Measurements from ENCODE around the gene PTK7. TPM values are rescaled to one million over a fixed set of nuclear protein-coding genes. Genes with fewer than 3 reads are reported as not detected.

Gene PTK7
- total RNA-seq, 2 donors from 2014 or later = 8.0 to 9.7 TPM

DNA sequence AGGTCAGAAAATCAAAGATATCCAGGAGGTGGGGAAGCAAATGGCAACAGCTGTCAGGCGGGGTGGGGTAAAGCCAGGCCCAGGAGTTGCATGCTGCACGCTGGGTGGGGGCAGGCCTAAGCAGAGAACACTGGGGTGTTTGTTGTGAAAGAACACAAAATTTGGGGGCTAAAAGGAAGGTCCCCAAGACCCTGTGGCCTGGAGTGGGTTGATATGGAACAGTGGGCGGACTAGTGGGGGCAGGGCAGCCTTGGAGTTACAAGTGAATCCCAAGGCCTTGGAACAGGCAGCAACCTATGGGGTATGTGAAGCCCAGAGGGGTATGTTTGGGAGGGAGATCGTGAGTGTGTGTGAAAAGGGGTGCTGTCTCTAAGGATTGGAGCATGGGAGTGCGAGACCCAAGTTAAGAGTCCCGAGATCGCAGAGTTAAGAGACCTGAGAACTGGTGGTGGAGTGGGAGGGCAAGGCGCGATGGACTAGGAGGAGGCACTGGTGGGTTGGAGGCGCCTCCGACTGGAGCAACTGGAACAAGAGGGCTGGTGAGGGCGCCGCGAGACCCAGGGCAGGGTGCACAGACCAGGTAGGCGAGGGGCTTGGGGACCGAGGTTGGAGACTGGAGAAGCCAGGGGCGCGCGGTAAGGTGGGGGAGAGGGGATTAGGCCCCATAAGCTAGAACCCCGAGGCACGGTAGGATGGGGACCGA is 23.1 kb upstream of the PTK7 start:
- intact Hi-C loops (cut with DNase I, micrococcal nuclease) = no loop called here
- DNase-seq (peak; percentile 36 to 41), ATAC-seq (peak; percentile 46)

DNA sequence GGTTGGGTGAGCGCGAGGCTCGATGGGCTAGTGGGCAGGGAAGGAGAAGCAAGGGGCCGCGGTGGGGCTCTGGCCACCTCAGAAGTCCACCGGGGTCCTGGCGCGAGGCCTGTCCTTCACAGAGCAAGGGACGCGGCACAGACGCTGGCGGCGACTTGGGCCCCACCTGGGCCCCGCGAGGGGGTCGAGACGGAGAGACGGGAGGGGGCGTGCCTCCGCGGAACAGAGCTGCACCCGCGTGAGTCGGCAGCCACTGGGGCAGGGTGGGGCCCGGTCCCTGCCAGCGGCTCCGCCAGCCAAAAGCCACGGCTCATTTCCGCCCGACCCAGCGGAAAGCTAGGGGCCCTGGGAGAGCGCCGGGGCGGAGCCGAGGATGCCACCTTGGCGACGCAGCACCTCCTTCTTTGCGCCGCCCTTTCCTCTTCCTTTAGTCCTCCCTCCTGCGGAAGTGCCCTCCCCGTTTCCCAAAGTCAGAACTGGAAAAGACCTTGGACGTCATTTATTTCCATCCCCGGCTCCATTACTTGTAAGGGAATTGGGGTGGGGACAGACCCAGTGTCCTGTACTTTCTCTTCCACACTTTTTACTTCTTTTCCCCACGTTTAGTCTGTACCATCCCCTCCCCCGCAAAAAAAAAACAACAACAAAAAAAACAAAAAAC is 22.4 kb upstream of the PTK7 start, which contains the start of gene CUL7:
TSS of gene CUL7 (minus strand) at position 307 of the 661 bp plus-strand sequence. CDS start 1,063 bp downstream, outside the sequence.
- intact Hi-C loops (cut with DNase I, micrococcal nuclease) = no loop called here
- ATAC-seq = peak; percentile 97
- peak; percentile 96 for DNase-seq

DNA sequence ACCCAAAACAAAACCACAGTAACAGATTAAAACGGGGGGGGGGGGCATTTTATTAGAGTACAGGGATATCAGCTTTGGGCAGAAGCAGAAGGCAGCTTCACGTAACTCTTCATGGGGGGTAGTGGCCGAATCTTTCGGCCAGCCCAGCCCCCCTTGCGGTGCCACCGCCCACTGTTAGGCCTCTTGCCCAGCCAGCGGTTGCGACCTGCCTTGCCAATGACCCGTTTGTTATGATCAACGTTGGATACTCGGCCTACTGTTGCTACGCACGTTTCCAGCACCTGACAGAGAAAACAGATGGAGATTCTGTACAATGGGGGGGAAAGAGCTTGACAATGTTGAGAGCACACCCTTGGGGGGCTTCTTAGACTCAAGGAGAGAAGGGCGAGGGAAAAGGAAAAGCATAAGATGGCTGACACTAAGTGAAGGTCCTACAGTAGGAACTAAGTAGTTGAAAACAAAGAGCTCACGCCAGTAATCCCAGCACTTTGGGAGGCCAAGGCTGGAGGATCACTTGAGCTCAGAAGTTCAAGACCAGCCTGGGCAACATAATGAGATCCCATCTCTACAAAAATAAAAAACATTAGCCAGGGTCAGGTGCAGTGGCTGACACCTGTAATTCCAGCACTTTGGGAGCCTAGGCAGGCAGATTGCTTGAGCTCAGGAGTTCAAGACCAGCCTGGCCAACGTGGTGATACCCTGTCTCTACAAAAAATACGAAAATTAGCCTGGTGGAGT is 21.7 kb upstream of the PTK7 start:
- DNase-seq = peak in 1 of 2 donors; percentile 28
- ATAC-seq = no peak
- intact Hi-C loops (cut with DNase I, micrococcal nuclease) = no loop called here

DNA sequence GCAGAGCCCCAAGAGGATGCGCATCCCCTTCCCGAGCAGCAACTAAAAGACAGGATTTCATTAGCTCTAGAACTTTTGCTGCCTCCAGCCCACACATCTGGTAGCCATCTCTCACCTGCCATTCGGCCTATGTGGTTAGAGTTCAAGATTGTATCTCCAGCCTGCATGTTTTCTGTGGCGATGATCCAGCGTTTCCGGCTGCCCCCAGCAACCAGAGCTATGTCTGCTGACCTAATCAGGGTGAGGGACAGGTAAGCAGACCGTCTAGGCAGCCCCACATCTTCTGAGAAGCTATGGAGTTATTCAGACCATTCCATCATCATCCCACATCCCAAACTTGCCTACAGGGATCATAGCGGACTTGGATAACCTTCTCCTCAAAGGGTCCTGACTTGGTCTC is 20.1 kb upstream of the PTK7 start:
- intact Hi-C loops (cut with DNase I, micrococcal nuclease) = no loop called here
- no peak for DNase-seq
- ATAC-seq = no peak

DNA sequence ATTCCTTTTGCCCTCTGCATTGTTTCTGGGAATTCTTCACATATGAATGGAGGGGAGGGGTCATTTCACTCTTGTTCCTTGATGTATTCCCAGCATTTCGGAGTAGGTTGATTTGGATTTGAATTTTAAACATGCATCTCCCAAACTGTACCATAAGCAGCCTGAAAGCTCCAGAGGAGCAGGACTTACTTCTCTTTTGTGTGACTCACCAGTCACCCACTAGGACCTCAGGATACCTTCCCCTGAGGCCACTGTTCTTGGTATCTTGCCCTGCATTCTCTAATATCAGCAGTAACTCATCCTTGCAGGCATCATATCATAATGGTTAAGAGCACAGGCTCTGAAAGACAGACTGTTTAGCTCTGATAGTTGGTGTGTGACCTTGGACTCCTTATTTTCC is 17.6 kb upstream of the PTK7 start:
- intact Hi-C loops (cut with DNase I, micrococcal nuclease) = no loop called here
- DNase-seq = no peak
- ATAC-seq = no peak

DNA sequence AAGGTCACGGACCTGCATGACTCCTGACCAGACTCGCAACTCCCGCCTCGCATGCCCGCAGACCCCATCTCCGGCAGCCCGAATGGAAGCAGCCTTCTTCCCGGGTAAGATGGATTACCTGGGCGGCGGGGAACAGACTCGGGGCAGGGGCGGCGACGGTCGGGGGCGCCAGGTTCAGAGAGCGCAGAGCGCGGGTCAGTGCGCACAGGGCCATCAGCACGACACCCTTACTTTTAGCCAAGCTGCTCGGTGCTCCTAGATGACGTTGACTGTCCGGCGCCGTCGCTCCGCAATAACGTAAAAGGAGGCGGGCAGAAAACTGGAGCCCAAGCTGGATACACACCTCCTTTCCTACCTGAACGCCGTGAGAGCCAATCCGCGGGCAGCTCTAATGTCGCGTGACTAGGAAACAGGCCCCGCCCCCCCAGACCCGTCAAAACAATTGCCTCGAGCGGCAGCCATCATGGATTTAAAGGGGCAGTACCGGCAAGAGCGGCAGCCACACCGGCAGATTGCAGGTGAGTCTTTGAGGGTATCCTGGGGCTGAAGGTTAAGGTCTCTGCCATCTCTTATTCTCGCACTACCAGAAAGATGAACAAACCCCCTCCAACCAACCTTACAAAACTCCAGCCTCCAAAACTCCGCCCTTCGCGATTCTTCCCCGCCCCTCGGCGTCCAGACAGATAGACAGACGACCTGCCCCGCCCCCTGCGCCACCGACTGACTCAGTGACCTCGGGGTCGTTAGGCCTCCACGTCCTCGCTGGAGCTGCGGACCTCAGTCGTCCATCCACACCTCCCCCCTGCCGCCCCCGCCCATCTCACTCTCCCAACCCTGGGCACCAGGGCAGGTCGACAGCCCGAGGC is 16.7 kb upstream of the PTK7 start, which contains the start of the genes KLC4 and MRPL2:
TSS of gene KLC4 (plus strand) at position 464 of the 866 bp plus-strand sequence. CDS start 1,705 bp downstream, outside the sequence.
TSS of gene MRPL2 (minus strand) at position 267 of the 866 bp plus-strand sequence. CDS start at position 214, 53 bp downstream.
- intact Hi-C loops (cut with DNase I, micrococcal nuclease) = loop anchor here in 1 of 2 donors (10.0 kb wide), 1 partner anchor 75 kb away; no protein-coding TSS in a partner anchor
- DNase-seq (peak; percentile 98 to 99), ATAC-seq (peak; percentile 81)

DNA sequence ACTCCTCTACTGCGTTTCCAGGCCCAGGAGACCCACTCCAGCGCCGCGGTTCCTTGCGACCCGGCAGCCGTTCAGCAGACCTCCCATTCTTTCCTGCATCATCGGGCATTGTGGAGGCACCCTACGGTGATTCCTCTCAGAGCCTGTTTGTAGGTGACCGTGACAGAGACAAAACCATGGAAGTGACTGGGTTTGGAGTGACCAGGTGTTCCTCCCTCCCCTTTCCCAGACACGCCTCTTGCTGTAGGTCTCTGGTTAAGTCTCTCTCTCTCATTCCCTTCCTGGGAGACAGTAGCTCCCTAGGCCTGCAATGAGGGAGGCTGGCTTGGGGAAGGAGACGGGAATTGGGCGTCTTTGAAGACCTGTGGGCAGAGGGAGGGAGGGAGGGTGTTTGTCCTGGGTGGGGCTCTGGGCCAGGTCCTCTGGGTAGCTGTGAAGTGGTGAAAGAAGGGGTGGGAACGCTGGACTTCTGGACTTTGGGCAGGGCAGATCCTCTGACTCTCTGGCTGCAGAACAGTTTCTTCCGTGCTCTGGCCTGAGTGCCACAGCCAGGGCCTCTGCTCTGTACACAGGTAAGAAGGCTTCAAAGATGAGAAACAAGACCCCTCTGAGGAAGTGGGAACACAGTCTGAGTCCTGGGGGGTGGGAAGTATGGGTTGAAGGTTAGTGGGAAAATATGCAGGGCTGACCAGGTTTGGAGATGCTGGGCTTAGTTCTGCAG is 15.9 kb upstream of the PTK7 start:
- intact Hi-C loops (cut with DNase I, micrococcal nuclease) = loop anchor here in 1 of 2 donors (10.0 kb wide), 1 partner anchor 75 kb away; no protein-coding TSS in a partner anchor
- ATAC-seq (peak; percentile 82), DNase-seq (peak; percentile 82 to 92)

DNA sequence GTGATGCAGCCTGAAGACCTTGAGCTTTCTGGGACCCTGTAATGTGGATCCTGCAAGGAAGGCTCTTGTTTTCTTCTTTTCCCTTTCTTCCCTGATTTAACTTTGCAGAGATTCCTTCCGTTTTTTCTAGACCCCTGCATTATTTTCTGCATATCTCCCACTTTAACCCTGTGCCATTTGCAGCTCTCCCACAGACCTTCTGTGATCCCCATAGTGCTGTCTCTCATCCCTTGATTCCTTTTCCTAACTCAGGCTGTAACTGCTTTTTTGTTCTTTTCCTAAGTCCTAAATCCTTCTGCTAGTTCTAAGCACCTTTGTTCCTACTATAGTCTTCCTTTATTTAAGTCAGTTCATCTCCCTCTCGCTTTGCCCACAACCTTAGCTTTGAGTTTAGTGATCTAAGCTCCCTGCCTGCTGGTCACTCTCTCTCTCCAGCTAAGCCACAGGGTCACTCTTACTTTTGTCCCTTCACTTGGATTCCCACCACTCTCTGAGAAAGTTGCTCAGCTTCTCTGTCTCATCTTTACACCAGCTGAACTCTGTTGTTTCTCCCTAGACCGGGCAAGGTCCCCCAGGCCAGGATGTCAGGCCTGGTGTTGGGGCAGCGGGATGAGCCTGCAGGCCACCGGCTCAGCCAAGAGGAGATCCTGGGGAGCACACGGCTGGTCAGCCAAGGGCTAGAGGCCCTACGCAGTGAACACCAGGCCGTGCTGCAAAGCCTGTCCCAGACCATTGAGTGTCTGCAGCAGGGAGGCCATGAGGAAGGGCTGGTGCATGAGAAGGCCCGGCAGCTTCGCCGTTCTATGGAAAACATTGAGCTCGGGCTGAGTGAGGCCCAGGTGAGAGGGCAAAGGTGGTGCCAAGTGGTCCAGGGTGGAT is 15.1 kb upstream of the PTK7 start:
- DNase-seq (no peak), ATAC-seq (peak; percentile 3)
- intact Hi-C loops (cut with DNase I, micrococcal nuclease) = loop anchor here in 1 of 2 donors (10.0 kb wide), 1 partner anchor 74 kb away; no protein-coding TSS in a partner anchor

DNA sequence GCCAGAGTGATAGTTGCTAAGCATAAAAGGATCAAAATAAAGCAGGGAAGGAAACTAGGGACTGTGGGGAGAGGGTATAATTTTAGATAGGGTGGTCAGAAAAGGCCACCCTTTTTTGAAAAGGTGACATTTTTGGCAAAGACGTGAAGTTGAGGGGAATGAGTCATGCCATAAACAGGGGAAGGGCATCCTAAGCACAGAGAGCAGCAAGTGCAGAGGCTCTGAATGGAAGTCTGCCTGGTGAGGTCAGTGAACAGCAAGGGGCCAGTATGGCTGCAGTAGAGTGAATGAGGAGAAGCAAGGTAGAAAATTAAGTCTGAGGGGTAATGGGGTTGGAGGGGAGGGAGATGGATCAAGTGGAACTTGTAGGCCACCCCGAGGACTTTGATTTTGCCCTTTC is 14.3 kb upstream of the PTK7 start:
- intact Hi-C loops (cut with DNase I, micrococcal nuclease) = loop anchor here in 1 of 2 donors (10.0 kb wide), 1 partner anchor 73 kb away; no protein-coding TSS in a partner anchor

DNA sequence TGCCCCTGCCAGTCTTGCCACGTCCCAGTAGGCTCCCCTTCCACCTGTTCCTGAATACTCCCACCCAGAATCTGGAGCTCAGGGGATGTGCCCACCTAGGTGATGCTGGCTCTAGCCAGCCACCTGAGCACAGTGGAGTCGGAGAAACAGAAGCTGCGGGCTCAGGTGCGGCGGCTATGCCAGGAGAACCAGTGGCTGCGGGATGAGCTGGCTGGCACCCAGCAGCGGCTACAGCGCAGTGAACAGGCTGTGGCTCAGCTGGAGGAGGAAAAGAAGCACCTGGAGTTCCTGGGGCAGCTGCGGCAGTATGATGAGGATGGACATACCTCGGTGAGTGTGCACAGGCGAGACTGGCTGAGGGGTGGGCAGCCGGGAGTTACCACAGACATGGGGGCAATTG is 13.3 kb upstream of the PTK7 start:
- no peak for ATAC-seq
- intact Hi-C loops (cut with DNase I, micrococcal nuclease) = loop anchor here in 1 of 2 donors (10.0 kb wide), 1 partner anchor 72 kb away; no protein-coding TSS in a partner anchor
- no peak for DNase-seq

More for the DNA sequence above, 14.3 kb upstream of the PTK7 start:
- no peak for DNase-seq
- ATAC-seq = no peak

DNA sequence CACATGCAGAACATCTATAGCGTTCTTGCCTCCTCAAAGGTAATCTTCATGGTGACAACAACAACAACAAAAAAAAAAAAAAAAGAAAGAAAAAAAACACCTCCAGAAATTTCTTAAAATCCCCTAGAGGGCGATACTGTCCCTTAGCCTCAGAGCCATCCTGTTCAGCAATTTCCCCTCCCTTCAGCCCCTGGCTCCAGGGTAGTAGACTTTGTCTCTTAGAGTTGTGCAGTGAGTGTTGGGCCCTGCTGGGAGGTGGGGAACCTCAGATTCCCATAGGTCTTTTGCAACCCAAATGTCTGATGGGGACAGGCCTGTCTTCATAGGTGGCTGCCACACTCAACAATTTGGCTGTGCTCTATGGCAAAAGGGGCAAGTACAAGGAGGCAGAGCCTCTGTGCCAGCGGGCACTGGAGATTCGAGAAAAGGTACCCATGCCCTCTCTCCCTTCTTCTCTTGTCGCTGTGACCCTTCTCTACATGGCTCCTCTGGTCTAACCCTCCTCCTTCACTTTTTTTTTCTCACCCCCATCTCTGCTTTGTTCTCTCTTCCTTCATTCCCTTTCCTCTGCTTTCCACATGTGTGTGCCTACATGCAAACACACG is 6.0 kb upstream of the PTK7 start:
- intact Hi-C loops (cut with DNase I, micrococcal nuclease) = loop anchor here in 1 of 2 donors (10.0 kb wide), 1 partner anchor 55 kb away; no protein-coding TSS in a partner anchor
- ATAC-seq (peak; percentile 64), DNase-seq (no peak)

DNA sequence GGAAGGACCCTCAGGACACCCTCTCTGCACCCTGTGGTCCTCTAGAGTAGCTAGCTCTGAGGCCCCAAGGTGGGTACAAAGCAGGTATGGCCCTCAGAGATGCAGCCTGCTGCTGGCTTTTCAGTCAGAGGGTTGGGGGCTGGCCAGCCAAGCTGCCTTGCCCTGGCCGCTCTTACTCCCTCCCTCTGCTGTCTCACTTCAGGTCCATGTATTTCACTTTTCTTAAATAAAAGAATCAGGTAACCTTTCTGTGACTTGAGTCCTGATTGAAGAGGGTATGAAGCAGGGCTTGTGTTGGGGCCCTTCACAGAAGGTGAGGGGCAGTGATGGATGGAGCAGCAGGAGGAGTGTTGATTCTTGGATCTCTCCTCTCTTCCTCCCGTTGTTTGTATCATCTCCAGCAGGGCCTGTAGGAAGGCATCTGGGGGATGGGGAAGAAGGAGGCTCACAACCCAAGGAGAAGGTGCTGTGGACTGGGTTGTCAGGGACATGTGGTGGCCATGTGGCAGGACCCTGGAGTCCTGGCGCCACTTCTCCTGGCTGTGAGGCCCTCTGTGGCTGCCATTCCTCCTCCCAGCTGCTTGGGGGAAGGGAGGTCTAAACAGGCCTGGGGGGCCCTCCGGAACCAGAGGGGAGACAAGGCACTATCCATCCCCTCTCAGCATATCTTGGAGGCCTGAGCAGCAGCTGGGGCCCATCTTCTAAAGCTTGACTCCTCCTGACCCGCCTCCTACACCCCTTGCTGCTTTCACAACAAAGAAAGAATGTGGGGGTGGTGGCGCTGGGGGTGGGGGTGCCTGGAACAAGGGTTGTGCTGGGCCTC is 1.1 kb upstream of the PTK7 start:
- ATAC-seq (peak; percentile 12), DNase-seq (no peak)
- intact Hi-C loops (cut with DNase I, micrococcal nuclease) = loop anchor here in 1 of 2 donors (10.0 kb wide), 1 partner anchor 50 kb away; no protein-coding TSS in a partner anchor

DNA sequence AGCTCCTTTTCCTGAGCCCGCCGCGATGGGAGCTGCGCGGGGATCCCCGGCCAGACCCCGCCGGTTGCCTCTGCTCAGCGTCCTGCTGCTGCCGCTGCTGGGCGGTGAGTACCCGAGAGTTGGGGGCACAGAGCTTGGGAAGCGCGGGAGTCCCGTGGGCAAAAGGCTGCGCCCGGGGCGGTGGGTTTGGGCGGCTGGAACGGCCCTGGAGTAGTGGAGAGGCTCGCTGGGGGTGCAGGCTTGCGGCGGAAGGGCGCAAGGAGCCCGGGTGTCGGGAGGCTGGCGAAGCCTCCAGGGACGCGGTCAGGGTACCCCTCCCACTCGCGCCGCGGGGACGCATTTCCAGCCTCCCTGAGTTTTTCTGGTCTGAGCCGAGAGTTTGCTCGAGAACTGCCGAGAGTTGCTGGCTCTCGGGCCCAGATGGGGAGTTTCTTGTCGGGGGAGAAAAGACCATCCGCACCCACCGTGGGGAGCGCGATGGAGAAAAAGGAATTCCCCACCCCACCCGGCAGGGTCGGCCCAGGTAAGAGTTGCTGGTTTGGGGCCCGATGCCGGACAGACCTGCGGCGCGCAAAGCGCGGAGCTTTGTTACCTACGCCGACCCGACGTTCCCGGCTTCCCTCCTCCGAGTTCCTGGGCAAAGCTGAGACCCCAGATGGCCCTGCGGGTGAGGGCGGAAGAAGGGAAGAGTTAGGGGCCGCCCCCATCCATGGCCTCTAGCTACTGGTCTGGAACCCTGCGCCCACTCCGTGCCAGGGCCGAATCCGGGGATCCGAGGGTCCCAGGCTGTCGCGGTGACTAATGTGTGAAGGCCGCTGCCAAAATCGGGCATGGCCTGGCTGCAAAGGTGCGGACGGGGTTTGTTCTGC is 584 bp downstream of the PTK7 start:
- ATAC-seq = peak; percentile 39
- no peak for DNase-seq
- intact Hi-C loops (cut with DNase I, micrococcal nuclease) = loop anchor here in 1 of 2 donors (10.0 kb wide), 1 partner anchor 48 kb away; no protein-coding TSS in a partner anchor

DNA sequence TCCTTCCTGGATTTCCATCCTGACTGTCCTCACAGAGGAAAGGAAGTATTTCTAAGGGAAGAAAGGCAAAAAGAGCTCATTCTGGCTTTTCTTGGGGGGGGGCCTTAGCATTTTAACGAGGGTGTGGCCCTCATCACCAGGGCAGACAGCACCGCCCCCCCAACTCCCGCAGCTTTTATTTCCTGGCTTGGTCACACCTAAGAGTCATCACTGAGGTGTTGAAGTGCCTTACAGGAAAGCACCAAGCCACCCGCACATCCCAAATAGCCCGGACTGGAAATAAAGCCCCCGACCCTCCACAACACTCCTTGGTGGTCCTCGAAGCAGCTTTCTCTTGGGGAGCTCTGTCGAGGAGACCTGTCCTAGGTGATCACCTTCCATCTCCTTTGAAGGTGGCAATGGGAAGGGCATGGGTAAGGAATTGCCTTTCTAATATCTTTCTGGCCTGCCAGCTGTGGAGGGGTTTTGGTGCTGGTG is 1.3 kb downstream of the PTK7 start:
- no peak for DNase-seq
- intact Hi-C loops (cut with DNase I, micrococcal nuclease) = loop anchor here in 1 of 2 donors (10.0 kb wide), 1 partner anchor 47 kb away; no protein-coding TSS in a partner anchor
- no peak for ATAC-seq
